ENCODE data around the gene APOBEC2.

DNA sequence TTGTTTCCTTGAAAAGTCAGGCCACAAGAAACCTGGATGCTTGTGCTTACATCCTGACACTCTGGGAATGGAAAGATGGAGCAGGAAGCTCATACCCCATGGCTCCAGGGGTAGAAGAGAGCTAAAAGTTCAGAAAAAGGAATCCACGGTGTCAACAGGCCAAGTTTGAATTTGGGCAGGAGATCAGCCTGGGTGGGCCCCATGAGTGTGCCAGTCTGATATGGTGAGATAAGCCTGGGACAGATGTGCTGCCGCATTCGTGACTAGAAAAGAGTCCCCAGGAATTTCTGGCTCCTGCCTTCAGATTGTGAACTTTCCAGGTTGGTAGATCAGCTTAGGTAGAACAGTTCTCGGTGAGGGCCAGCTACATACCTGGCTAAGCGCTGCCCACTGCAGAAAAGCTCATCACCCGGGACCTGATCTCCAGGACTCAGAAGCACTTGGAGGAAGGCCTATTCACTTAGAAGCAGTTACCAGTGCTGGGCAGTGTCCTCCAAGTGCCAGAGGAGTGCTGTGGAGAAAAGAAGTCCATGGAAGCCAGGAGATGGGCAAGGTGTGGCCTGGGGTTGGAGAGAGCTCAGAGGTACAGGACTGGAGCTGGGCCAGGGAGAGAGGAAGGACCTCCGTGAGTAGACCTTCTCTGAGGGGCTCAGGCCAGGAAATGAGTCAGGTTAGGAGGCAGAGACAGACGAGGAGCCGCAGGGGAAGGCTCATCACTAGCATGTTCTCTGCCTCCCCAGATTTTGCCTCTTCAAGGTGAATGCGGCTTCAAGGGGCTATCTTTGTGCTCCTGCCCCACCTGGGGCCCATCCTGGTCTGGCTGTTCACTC lies 10.6 kb upstream of the APOBEC2 start, which contains the start of gene TSPO2:
- TF ChIP-seq ZNF70 (CRISPR knock-in tag; IDR thresholded peaks at IDR 0.05) (no peak), RARB (CRISPR knock-in tag; IDR thresholded peaks at IDR 0.05) (no peak), ARNTL (CRISPR knock-in tag; IDR thresholded peaks at IDR 0.05; ENCODE audit: borderline replicate concordance, low read depth) (no peak), ISL1 (CRISPR knock-in tag; IDR thresholded peaks at IDR 0.05) (no peak), SNAI2 (CRISPR knock-in tag; IDR thresholded peaks at IDR 0.05) (no peak)
- TF ChIP-seq, protein P1, sequence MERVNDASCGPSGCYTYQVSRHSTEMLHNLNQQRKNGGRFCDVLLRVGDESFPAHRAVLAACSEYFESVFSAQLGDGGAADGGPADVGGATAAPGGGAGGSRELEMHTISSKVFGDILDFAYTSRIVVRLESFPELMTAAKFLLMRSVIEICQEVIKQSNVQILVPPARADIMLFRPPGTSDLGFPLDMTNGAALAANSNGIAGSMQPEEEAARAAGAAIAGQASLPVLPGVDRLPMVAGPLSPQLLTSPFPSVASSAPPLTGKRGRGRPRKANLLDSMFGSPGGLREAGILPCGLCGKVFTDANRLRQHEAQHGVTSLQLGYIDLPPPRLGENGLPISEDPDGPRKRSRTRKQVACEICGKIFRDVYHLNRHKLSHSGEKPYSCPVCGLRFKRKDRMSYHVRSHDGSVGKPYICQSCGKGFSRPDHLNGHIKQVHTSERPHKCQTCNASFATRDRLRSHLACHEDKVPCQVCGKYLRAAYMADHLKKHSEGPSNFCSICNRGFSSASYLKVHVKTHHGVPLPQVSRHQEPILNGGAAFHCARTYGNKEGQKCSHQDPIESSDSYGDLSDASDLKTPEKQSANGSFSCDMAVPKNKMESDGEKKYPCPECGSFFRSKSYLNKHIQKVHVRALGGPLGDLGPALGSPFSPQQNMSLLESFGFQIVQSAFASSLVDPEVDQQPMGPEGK (CRISPR knock-in tag; IDR thresholded peaks at IDR 0.05; ENCODE audit: borderline replicate concordance) = no peak
- TF ChIP-seq, protein P2, sequence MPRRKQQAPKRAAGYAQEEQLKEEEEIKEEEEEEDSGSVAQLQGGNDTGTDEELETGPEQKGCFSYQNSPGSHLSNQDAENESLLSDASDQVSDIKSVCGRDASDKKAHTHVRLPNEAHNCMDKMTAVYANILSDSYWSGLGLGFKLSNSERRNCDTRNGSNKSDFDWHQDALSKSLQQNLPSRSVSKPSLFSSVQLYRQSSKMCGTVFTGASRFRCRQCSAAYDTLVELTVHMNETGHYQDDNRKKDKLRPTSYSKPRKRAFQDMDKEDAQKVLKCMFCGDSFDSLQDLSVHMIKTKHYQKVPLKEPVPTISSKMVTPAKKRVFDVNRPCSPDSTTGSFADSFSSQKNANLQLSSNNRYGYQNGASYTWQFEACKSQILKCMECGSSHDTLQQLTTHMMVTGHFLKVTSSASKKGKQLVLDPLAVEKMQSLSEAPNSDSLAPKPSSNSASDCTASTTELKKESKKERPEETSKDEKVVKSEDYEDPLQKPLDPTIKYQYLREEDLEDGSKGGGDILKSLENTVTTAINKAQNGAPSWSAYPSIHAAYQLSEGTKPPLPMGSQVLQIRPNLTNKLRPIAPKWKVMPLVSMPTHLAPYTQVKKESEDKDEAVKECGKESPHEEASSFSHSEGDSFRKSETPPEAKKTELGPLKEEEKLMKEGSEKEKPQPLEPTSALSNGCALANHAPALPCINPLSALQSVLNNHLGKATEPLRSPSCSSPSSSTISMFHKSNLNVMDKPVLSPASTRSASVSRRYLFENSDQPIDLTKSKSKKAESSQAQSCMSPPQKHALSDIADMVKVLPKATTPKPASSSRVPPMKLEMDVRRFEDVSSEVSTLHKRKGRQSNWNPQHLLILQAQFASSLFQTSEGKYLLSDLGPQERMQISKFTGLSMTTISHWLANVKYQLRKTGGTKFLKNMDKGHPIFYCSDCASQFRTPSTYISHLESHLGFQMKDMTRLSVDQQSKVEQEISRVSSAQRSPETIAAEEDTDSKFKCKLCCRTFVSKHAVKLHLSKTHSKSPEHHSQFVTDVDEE (CRISPR knock-in tag; IDR thresholded peaks at IDR 0.05) = no peak
- TF ChIP-seq, protein P3, sequence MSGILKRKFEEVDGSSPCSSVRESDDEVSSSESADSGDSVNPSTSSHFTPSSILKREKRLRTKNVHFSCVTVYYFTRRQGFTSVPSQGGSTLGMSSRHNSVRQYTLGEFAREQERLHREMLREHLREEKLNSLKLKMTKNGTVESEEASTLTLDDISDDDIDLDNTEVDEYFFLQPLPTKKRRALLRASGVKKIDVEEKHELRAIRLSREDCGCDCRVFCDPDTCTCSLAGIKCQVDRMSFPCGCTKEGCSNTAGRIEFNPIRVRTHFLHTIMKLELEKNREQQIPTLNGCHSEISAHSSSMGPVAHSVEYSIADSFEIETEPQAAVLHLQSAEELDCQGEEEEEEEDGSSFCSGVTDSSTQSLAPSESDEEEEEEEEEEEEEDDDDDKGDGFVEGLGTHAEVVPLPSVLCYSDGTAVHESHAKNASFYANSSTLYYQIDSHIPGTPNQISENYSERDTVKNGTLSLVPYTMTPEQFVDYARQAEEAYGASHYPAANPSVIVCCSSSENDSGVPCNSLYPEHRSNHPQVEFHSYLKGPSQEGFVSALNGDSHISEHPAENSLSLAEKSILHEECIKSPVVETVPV (CRISPR knock-in tag; IDR thresholded peaks at IDR 0.05) = no peak
